Mesenteric fat pad (tissue), 1 donor: ENCODE data around the gene LRP1B. TPM values are rescaled to one million over a fixed set of nuclear protein-coding genes. Genes with fewer than 3 reads are reported as not detected.

ENCODE experiments used
- DNase-seq: peaks from one replicate; pipeline ENCODE4 v3.0.0-alpha.2; 2020; ENCODE audit warnings: low spot score
- total RNA-seq: library from RNA; stranded (reverse); fragmentation: NEBNext Ultra II Directional; extraction: Animal tissue kit (Norgen Biotek cat#: 25700); gene quantifications from one replicate; pipeline ENCODE4 v1.2.1, GENCODE V29; 2021
- donor health status: DM: yes; HTN: yes; CAD: no.

LRP1B gene
- total RNA-seq, 1 donor from 2014 or later = 0.22 TPM

DNA sequence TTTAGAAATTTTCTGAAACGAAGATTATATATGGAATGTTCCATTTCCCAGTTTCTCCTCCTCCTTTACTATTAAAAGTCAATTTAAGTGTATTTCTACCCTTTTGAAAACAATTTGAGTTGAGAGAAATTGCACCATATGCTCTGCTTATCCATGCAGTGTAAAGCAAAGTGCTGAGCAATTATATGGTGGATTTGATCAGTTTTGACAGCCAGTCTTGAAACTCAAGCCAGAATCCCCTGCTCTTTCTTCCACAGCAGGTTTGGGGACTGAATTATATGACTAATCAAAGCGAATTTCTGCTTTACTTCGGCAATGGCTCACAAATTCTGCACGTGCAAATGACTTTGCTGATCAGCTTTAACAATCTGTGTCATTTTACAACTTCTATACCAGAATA, 1183.6 kb downstream of the LRP1B start:
- no peak for DNase-seq

DNA sequence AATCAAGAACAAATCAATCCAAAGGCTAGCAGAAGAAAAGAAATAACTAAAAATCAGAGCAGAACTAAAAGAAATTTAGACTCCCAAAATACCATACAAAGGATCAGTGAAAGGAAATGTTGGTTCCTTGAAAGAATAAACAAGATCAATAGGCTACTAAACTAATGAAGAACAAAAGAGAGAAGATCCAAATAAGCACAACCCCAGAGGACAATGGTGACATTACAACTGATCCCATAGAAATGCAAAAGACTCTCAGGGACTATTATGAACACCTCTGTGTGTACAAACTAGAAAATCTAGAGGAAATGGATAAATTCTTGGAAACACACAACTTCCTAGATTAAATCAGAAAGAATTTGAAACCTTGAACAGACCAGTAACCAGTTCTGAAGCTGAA, 1186.9 kb downstream of the LRP1B start:
- no peak for DNase-seq

DNA sequence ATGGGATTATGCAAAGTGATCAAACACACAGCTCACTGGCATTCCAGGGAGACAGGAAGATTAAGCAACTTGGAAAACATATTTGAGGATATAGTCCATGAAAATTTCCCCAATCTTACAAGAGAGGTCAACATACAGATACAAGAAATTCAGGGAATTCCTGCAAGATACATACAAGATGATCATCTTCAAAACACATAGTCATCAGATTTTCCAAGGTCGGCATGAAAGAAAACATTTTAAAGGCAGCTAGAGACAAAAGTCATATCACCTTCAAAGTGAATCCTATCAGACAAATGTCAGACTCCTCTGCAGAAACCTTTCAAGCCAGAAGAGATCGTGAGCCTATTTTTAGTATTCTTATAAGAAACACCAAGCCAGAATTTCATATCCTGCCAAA, 1188.5 kb downstream of the LRP1B start:
- DNase-seq = no peak

DNA sequence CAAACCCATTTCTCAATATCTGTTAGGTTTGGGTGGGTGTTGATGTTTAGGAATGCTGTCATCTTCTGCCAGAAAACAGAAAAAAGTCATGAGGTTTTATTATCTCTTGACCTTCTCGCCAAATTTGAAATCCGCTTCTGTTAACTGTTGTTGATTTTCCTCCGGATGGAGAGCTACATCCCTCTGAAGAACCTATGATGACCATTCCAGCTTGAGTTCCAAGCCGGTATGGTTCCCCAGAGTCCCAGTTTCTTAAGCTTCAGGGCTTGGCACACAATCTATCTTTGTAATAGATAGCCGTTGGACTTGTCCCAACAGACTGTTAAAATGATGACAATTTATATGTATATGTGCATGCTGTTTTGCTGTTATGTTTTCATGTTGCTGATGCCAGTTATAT, 1201.0 kb downstream of the LRP1B start:
- no peak for DNase-seq

DNA sequence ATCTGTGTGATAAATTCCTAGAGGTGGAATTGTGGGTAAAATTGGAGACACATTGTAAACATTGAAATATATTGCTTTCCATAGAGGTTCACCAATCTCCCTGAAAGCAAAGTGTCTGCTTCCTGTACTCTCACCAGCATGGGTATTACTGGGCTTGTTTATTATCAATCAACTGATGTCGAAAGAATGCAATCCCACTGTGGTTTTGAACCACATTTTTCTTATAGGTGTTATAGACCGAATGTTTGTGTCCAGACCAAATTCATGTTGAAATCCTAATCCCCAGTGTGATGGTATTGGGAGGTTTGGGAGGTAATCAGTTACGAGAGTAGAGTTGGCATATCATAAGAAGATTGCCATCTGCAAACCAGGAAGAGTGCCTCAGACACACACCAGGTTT, 1212.4 kb downstream of the LRP1B start:
- no peak for DNase-seq

DNA sequence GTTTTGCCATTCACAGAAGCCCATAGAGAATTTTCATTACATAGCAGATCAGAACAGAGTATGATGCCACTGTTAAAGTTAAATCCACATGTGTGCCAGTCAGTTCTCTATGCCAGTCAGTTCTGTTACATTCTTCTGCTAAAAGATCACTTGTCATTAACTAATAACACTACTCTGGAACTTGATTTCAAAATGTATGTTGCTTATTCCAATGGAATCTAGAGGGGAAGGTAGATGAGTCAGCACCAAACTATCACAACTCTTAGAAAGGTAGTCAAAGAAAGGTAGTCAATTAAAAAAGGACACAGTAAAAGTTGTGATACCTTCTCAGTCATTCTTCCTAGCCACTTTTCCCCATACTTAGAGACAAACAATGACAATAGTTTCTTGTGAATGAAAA, 1214.4 kb downstream of the LRP1B start:
- DNase-seq = no peak

DNA sequence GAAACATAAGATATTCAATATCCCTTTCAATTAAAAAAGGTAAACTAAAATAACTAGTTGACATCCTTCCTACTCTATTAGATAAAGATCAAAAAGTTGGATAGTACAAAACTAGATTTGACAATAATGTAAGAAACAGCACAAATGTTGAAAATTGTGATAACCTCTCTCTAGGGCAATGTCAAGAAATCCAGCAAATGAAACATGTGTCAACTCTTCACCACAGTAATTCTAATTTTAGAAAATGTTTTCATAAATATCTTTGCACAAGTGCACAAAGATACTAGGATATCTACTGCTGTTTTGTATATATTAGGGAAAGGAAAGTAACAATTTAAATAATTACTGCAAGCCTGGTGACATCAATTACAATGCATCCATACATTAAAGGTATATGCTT, 1220.1 kb downstream of the LRP1B start:
- DNase-seq = no peak

DNA sequence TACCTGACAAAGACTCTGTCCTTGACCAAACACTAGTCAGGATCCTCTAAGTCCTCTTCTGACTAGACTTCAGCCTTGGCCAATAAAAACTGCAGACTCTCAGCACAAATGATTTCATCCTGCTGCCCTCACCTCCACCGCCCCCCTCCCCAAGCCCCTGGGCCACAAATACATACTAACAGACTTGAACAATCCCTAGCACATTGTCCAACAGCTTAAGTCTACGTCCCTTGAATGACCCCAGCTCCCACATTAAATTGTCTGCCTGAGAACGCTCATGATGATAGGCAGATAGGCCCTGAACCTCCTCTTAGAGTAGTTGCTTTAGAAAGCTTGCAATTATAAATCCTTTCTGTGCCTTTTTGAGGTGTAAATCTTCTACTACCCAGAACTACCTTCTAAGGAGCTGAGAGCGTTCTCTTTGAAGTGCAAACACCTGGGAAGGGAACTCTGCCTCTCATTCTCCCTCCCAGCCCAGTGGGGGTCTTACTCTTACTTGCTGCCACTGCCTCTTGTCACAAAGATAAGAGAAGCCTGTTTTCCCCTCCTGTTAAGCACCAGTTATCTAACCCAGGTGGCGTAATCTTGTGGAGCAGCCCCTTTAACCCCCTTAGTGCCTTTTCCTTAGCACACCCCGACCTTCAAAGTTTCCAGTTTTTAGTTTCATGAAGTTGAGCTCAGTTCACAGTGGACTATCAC, 1225.6 kb downstream of the LRP1B start:
- no peak for DNase-seq

DNA sequence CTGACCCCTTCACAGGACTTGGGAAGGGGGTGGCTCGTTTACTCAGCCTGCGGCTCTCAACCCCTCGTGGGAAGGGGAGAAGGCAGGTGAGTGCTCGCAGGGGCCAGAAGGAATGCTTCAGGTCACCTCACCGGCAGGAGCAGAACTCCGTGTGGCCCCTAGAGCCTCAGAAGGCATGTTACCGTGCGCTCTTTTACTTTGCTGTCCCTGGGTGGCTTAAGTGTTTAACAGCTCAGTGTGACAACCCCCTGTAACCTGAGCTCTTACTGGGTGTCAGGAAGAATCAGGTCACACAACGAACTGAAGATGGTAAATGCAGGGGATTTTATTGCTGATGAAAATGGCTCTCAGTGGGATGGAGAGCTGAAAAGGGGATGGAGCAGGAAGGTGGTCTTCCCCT, 1235.4 kb downstream of the LRP1B start:
- no peak for DNase-seq

DNA sequence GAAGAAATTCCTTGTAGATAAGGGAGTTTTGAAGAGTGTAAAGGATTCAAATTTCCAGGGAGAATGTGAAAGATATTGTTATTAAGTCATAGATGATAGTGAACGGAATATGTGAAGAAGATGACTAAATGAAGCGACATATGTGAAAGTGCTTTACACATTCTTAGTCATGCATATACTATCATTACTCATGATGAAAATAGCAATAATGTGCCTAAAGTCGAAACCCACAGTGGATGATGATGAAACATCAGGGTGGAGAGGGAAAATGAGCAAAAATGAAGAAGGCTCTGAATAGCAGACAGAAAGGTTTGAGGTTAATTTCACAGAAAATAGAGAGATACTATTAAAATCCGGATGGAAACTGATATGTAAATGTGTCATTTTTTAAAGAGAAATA, 1237.1 kb downstream of the LRP1B start:
- no peak for DNase-seq

DNA sequence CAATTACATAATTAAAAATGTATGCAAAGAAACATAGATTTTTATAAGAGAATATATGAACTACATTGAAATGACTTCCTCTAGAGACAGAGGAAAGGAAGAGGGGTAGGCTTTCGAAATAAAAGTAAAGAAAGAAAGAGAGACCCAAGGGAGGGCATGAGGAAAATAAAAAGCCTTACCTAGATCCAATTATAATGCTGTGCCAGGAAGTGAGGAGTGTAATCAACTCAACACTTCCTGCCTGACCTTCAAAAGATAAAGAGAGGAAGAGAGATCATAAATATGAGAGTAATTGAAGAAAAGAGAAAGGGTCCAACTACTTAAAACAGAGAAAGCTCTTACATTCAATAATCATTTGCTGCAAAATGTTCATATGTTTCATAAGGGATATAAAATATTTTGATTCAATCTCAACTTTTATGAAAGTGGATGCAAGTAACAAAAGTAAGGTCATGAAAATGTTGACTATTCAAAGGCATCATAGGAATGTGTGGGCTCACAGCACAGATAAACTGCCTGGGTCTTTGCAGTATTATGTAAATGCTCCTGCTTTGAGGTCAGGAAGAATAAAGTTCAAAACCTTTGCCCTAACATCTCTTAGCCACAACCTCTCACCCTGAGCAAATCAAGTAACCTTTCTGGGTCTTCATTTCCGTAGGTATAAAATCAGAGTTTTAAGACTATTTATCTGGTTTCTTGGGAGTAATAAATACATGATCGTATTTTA, 1237.7 kb downstream of the LRP1B start:
- no peak for DNase-seq

DNA sequence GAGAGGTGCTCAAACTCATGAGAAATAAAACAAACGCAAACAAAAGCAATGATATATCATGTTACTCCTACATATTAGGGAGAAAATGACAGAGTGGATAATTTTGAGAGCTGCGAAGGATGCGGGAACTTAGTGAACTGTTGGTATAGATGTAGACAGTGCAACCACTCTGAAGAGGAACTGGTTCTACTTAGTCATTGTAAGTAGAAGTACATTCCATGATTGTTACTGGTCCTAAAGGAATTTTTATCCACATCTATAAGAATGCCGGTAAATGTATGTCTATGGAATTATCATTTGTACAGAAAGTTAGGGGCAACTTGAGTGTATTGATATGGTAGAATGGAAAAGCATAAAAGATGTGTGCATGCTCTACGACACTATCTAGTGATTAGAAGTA, 1238.4 kb downstream of the LRP1B start:
- no peak for DNase-seq

DNA sequence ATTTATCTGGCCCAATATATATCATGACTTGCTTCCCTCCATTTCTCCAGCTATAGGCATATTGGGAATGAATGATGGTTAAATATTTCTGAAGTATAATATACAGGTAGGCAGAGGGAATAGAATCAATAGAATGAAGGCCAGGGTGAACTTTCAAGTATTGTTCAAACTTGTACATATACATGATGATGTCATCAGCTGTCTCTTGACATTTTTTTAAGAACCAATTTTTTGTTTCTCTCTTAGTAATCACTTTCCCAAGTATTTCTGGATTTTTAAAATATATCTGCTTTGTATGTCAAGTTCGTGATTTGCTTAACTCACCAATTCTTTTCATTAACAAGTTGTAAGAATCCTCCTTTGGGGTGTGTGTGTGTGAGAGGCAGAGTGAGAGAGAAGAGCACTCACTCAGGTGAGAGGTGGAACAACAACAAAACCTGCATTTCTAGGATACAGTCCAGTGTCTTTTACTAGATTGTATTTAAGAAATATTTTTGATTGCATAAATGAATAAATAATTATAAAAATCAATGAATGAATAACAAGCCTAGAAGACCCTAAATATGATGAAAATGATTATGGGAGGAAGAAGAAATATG, 1239.1 kb downstream of the LRP1B start:
- DNase-seq = no peak

DNA sequence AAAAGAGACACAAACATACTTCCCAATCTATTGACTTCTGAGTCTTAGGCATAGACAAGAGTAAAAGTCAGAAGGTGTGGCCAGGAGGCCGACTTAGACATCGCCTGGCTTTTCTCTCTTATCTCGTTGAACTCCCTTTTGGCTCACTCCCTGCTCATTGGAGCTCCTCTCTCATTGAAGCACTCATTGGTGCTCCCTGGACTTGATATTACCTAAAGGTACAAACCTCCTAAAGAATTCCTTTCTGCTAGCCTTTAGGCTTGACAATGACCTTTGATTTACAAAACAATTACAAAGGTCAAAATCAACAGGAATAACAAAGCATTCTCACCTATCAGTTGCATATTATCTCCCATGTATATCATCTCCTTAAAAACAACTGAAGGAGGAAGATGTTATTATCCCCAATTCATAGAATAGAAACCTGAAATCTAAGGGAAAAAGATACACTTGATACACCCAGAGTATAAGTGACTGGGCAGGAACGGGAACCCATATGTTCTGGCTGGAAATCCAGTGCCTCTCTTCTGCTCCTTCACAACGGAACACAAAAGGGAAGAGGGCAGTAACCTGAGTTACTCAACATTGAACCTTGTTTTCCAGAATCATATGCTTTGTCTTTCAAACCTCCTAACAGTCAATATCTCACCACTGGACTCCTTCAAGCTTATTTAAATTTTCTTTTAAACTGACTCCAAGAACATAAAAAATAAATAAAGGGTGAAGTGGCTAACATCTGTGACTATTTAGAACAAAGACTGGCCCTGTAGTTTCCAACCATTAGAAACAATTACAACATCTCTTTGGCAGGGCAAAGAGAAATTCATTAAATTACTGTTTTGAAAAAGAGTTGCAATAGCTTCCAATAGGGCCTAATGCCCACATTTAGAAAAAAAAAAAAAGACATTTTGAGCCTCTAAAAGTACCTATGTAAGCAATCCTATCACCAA, 1247.9 kb downstream of the LRP1B start:
- no peak for DNase-seq

DNA sequence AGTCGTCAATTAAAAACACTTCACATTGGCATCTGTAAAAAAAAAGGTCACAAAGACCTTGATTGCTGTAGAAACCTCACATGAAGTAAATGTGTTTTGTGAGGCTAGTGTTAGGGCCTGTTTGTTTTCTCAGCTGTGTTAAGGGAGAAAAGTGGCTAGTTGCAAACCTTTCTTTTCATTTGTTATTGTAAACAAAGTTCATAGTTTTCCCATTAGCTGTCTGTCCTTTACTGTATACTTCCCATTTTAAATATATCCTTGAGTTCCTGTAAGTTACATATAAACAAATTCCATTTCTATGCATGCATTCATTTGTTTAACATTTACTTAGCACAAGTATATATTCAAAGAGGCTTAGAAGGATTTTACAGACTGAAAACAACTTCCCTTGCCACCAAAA, 1250.2 kb downstream of the LRP1B start:
- DNase-seq = no peak

DNA sequence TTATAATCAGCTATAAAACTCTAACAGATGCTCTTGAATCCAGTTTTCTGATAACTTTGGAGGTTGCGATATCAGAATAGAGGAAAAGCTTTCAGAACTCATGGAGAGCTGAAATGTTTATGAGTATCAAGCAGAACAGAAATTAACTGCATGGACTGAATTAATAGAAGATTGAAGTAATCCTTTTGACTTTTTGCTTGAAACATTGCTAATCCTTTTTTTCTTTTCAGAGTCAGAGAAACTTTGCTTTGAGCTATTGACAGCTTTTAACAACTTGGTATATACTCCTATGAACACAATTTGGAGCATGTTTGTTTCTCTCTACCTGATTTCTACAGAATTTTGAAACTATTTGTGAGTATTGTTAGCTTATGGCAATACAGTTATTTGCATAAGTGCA, 1254.8 kb downstream of the LRP1B start:
- DNase-seq = no peak

DNA sequence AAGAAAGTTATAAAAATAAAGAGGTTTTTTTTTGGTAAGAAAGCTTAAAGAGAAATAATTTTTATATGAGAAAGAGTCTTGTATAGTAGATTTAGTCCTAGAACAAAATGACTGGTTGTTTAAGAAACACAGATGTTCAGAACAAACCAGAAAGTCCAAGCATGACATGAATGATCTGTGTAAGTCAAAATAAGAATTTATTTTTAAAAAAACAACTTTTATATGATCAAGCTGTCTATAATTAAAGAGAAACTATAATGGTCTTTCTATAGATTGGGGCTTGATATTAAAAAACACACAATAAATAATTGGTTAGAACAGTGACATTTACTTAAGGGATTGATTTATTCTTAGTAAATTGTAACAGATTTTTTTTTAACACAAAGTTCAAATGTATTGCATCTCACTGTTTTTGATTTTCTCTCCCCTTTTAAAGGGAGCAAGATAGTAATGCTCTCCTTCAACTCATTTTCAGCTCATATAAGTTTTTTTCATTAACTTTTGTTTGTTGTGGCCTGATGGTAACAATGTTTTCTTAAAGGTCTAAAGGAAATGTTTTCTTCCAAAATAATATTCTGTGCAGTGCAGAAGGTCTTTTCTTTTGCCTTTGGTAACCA, 1256.8 kb downstream of the LRP1B start:
- DNase-seq = no peak

DNA sequence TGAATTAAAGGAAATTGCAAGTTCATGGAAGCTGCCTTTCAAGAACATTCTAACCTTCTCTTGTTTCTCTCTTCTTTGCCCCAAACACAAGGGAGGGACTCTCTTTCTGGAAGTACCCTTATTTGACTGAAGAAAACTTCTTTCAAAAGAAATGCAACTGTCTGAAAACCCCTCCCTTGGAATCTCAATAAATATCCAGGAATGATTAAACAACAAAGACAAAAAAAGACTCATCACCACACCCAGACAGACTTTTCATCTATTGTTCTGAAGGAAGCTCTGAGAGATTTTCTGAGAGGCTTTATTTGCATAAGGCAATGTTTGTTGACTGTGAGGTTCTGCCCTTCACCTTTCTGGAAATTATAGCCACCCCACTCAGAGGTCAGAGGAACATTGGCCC, 1260.9 kb downstream of the LRP1B start:
- no peak for DNase-seq

DNA sequence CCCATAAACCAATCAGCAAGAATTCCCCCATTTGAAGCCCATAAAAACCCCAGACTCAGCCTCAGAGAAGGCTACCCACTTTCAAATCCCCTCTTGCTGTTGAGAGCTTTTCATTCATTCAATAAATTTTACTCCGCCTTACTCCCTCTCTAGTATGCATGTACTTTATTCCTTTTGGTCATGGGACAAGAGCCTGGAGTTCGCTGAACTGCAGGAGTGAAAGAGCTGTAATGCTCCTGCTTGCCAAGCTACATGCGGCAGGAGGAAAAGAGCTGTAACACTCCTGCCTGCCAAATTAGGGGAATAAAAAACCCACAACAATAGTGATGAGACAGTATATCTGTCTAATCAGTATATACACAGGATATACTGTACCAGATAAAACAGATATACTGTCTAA, 1261.7 kb downstream of the LRP1B start:
- DNase-seq = no peak

DNA sequence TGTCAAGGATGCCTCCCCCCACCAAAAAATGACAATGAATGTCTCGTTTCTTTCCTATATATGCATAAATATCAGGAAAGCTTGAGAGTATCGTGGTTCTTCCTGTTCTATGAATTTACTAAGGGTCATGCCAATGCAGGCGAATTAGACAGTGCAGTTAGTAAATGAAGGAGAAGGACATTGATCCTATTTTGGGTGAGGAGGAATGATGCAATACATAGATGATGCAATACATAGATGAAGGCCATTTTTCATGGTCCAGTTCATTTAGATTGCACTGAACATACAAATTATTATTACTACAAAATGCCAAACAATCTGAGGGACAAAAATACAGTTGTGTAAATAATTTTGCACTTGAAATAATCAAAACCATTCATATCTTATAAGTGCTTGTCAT, 1265.0 kb downstream of the LRP1B start:
- DNase-seq = no peak

DNA sequence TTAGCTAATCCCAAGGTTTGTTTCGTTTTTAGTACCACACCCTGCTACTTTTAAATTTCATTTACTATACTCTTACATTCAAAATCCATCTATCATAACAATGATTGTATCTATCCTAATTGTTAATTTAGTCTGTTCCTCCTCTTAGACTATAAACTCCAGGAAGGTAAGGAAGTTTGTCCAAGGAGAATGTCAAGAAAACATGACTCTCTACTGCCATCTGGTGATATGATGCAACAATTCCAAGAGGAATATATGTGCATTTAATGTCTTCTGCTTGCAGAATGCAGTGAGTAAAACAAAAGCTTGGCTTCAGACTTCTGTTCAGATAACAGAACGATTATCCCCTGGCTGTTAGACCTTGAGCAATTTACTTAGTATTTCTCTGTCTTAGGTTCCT, 1267.1 kb downstream of the LRP1B start:
- DNase-seq = no peak
